GM12878 (cell line): ENCODE measurements around the gene SENP1. TPM values are rescaled to one million over a fixed set of nuclear protein-coding genes. Genes with fewer than 3 reads are reported as not detected.

Source experiments
- ATAC-seq: fragments of 200-7000 bp; cut with Tn5 transposase; 3 replicates; pipeline ENCODE4 v1.9.1; 2020; ENCODE audit warnings: mild to moderate bottlenecking, moderate library complexity
- BruUV-seq: library from RNA; stranded (reverse); fragments of 400-500 nt; replicated peaks from 2 replicates; lab custom pipeline; 2021; lab: Mats Ljungman, UMichigan
- CTCF ChIA-PET: fragments of 300-600 bp; sonication (Branson Sonifier 250); formaldehyde crosslinking; extraction: SDS; loops from one replicate; lab custom pipeline; 2021; ENCODE audit warnings: inconsistent platforms; lab: Yijun Ruan, JAX
- POLR2A ChIA-PET: fragments of 350-600 bp; formaldehyde crosslinking; extraction: SDS; loops from one replicate; lab custom pipeline; 2021; ENCODE audit warnings: inconsistent platforms; lab: Charles Lee
- RAD21 ChIA-PET: fragments of 300-600 bp; sonication (Branson Sonifier 250); formaldehyde crosslinking; loops from one replicate; lab custom pipeline; 2023; ENCODE audit warnings: antibody characterized with exemption; ENCODE audit not compliant: unreplicated experiment; lab: Charles Lee
- SMC1A ChIA-PET: fragments of 300-600 bp; sonication (Branson Sonifier 250); formaldehyde crosslinking; loops from one replicate; lab custom pipeline; 2023; ENCODE audit not compliant: unreplicated experiment, uncharacterized antibody; lab: Charles Lee
- DNase-seq: peaks from one replicate; pipeline ENCODE4 v3.0.0-alpha.2; 2011; ENCODE audit warnings: low read depth, low spot score
- FAIRE-seq: peaks from 3 replicates; lab custom pipeline; 2011; peaks lifted over from hg19 to GRCh38; lab: Jason Lieb, UNC
- H2AFZ ChIP-seq: 2 replicates; pipeline ENCODE4 v1.6.0; 2011; ENCODE audit warnings: low read depth, low read length, control low read depth; ENCODE audit not compliant: control insufficient read depth
- H3K27ac ChIP-seq: 2 replicates; pipeline ENCODE4 v1.5.1; 2011; ENCODE audit warnings: control low read depth; ENCODE audit not compliant: control insufficient read depth, insufficient read depth
- H3K27me3 ChIP-seq, 2 experiments: replicated peaks in 1 of 2; 2 replicates each; pipeline versions ENCODE4 v1.6.0 to v1.6.1; 2011; ENCODE audit warnings: low read length in 1 of 2; ENCODE audit not compliant: control insufficient read depth in 2 of 2, insufficient read depth in 2 of 2
- H3K36me3 ChIP-seq, 2 experiments: 2 replicates each; pipeline ENCODE4 v1.5.1; 2011; ENCODE audit warnings: low read length in 1 of 2; ENCODE audit not compliant: control insufficient read depth in 2 of 2, insufficient read depth in 2 of 2
- H3K4me1 ChIP-seq: 2 replicates; pipeline ENCODE4 v1.6.1; 2011; ENCODE audit warnings: mild to moderate bottlenecking, low read length, moderate library complexity, mixed read lengths; ENCODE audit not compliant: control insufficient read depth, insufficient read depth
- H3K4me2 ChIP-seq: 2 replicates; pipeline ENCODE4 v1.6.0; 2011; ENCODE audit warnings: control low read depth; ENCODE audit not compliant: control insufficient read depth, insufficient read depth
- H3K4me3 ChIP-seq: fragments of 200-600 bp; sonication (generic); 2 replicates; pipeline ENCODE4 v1.5.1; 2016
- H3K79me2 ChIP-seq: 2 replicates; pipeline ENCODE4 v1.6.0; 2011; ENCODE audit warnings: low read length; ENCODE audit not compliant: control insufficient read depth, insufficient read depth
- H3K9ac ChIP-seq: 2 replicates; pipeline ENCODE4 v1.8.0; 2011; ENCODE audit warnings: low read length, control low read depth, mixed read lengths; ENCODE audit not compliant: control insufficient read depth, insufficient read depth
- H3K9me3 ChIP-seq: replicated peaks from 3 replicates; pipeline ENCODE4 v1.5.1; 2011; ENCODE audit warnings: mild to moderate bottlenecking, low read length; ENCODE audit not compliant: control insufficient read depth, insufficient read depth
- H4K20me1 ChIP-seq: 2 replicates; pipeline ENCODE4 v1.6.0; 2011; ENCODE audit not compliant: control insufficient read depth, insufficient read depth
- FOS ChIP-seq: IDR thresholded peaks from 3 replicates; pipeline ENCODE4 v1.6.1; 2011; ENCODE audit warnings: borderline replicate concordance; ENCODE audit not compliant: insufficient read length; ENCODE audit errors: extremely low read depth
- IKZF1 ChIP-seq: fragments of 450-650 bp; conservative IDR thresholded peaks from 2 replicates; pipeline ENCODE4 v1.6.1; 2017; ENCODE audit warnings: antibody characterized with exemption, mild to moderate bottlenecking
- KAT2A ChIP-seq: conservative IDR thresholded peaks from 2 replicates; pipeline ENCODE4 v1.6.1; 2011; ENCODE audit warnings: low read depth, low read length; ENCODE audit not compliant: control insufficient read depth
- RCOR1 ChIP-seq: conservative IDR thresholded peaks from 2 replicates; pipeline ENCODE4 v1.6.1; 2012; ENCODE audit warnings: low read depth, low read length, improper control_type of control experiment
- RELA ChIP-seq: fragments of 450-650 bp; IDR thresholded peaks from 2 replicates; pipeline ENCODE4 v1.8.0; 2014; ENCODE audit warnings: borderline replicate concordance; ENCODE audit not compliant: partially characterized antibody
- SKIL ChIP-seq: fragments of 450-650 bp; IDR thresholded peaks from 2 replicates; pipeline ENCODE4 v1.6.1; 2017; ENCODE audit warnings: mild to moderate bottlenecking, low read depth, inconsistent platforms; ENCODE audit not compliant: poor library complexity, severe bottlenecking
- ZNF274 ChIP-seq: IDR thresholded peaks from one replicate; pipeline ENCODE4 v1.8.0; 2011; ENCODE audit not compliant: insufficient read length, insufficient read depth
- ZNF592 ChIP-seq: fragments of 450-650 bp; IDR thresholded peaks from 2 replicates; pipeline ENCODE4 v1.6.1; 2017; ENCODE audit warnings: mild to moderate bottlenecking, moderate library complexity
- WGBS: methylation state at CpG from one replicate; pipeline ENCODE4 v1.1.6; 2016; ENCODE audit warnings: low lambda C conversion rate; ENCODE audit not compliant: insufficient replicate concordance, insufficient coverage; ENCODE audit errors: missing lambda C conversion rate; 5-methylcytosine and 5-hydroxymethylcytosine counted together
- in situ Hi-C: fragments of 300-500 bp; cut with MboI; formaldehyde crosslinking; loops from 9 replicates; pipeline ENCODE4 v1.14.3; 2018; ENCODE audit warnings: mixed read lengths
- intact Hi-C: fragments of 100-400 bp; cut with micrococcal nuclease; formaldehyde crosslinking; loops from one replicate; pipeline ENCODE4 v1.14.2; 2022; ENCODE audit not compliant: unreplicated experiment
- polyA plus RNA-seq, 11 experiments: library from polyadenylated mRNA; depleted of rRNA in 4 of 11; unstranded in 6 of 11; stranded (reverse) in 5 of 11; fragments of >200 nt; fragmentation: Nextera tagmentation in 4 of 11; fragmentation: Illumina TruSeq in 1 of 11; extraction: Ambion mirVana in 4 of 11; extraction: Trizol in 1 of 11; gene quantifications; 1 replicate in 1 of 11; 2 replicates in 10 of 11; pipeline versions ENCODE4 v1.2.1 to v1.2.3, GENCODE V29; 2011 to 2016; ENCODE audit warnings: inconsistent platforms in 2 of 11, missing spikeins in 2 of 11, low read depth in 1 of 11
- total RNA-seq, 4 experiments: library from RNA; depleted of rRNA in 3 of 4; stranded (reverse); fragments of >200 nt in 3 of 4; fragmentation: Illumina TruSeq in 1 of 4; extraction: Trizol in 1 of 4; gene quantifications; 2 replicates each; pipeline versions ENCODE4 v1.2.1 to v1.2.3, GENCODE V29; 2013 to 2021
- TF ChIP-seq, protein P1 (sequence below): fragments of 450-650 bp; formaldehyde crosslinking; IDR thresholded peaks from 2 replicates; pipeline ENCODE4 v1.5.0; 2022; ENCODE audit warnings: mild to moderate bottlenecking, missing genetic modification characterization

SENP1 gene
- total and polyA plus RNA-seq, 10 of the 15 experiments (the other 5 are each of a cell fraction or from before 2014, with no cell fraction given): 8.1 to 52.4 (median 26.1) TPM

DNA sequence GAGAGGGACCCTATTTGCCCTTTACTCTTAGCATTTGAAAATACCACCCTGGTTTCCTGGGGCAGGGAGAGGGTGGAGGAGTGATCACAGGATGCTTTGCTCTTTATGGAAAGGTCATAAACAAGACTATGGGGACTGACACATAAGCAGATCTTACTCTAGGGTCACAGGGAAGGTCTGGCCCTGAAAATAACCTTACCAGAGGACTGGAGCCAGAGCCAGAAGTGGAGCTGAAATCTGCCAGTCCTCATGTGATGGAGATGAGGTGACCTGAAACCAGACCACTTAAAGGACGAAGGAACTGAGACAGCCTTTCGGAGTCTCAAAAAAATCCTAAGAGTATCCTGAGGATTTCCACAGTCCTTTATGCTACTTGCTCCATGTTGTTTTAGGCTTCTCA is 25.6 kb upstream of the SENP1 start:
- BruUV-seq: no TSS peak
- H3K27me3 ChIP-seq: no peaks in the 10 kb centered on the region
- no peaks in the 10 kb centered on the region for H3K4me1 ChIP-seq
- ChIA-PET RAD21 (no interaction called here), POLR2A (no interaction called here), CTCF (no interaction called here), SMC1A (interaction anchor here (1.2 kb wide), 1 partner anchor 19 kb away, joined by 3 read pairs; no protein-coding TSS in a partner anchor)
- WGBS: 97% methylated on average over 2 of the region's 2 CpGs
- no peaks in the 10 kb centered on the region; the same call in 1 of the 2 replicates for H3K79me2 ChIP-seq
- no peak for ATAC-seq
- peaks cover 17 to 45% of the 10 kb centered on the region in 2 experiments for H3K36me3 ChIP-seq
- H3K9ac ChIP-seq: no peak overlapping the region
- no peak for DNase-seq
- no peak overlapping the region for H2AFZ ChIP-seq
- H3K4me2 ChIP-seq: no peak overlapping the region
- no peak for FAIRE-seq
- H3K4me3 ChIP-seq: no peak overlapping the region
- in situ Hi-C loops (no loop called here), intact Hi-C loops (no loop called here)
- no peaks in the 10 kb centered on the region for H4K20me1 ChIP-seq
- no peak overlapping the region for H3K27ac ChIP-seq
- H3K9me3 ChIP-seq: no peaks in the 10 kb centered on the region
- TF ChIP-seq RELA: no peak
- TF ChIP-seq ZNF274: no peak
- no peak for TF ChIP-seq KAT2A
- no peak for TF ChIP-seq ZNF592
- no peak for TF ChIP-seq FOS
- TF ChIP-seq, protein P1, sequence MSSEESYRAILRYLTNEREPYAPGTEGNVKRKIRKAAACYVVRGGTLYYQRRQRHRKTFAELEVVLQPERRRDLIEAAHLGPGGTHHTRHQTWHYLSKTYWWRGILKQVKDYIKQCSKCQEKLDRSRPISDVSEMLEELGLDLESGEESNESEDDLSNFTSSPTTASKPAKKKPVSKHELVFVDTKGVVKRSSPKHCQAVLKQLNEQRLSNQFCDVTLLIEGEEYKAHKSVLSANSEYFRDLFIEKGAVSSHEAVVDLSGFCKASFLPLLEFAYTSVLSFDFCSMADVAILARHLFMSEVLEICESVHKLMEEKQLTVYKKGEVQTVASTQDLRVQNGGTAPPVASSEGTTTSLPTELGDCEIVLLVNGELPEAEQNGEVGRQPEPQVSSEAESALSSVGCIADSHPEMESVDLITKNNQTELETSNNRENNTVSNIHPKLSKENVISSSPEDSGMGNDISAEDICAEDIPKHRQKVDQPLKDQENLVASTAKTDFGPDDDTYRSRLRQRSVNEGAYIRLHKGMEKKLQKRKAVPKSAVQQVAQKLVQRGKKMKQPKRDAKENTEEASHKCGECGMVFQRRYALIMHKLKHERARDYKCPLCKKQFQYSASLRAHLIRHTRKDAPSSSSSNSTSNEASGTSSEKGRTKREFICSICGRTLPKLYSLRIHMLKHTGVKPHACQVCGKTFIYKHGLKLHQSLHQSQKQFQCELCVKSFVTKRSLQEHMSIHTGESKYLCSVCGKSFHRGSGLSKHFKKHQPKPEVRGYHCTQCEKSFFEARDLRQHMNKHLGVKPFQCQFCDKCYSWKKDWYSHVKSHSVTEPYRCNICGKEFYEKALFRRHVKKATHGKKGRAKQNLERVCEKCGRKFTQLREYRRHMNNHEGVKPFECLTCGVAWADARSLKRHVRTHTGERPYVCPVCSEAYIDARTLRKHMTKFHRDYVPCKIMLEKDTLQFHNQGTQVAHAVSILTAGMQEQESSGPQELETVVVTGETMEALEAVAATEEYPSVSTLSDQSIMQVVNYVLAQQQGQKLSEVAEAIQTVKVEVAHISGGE (CRISPR knock-in tag): no peak
- no peak for TF ChIP-seq IKZF1
- no peak for TF ChIP-seq RCOR1
- TF ChIP-seq SKIL: no peak
